HG03460 (cell line): ENCODE data around the gene APRT.
A peak's percentile ranks its signal among the peaks of the same experiment; 100 is the strongest.
"Not testable (repeated sequence)": the region's sequence is repeated elsewhere in the genome, so short reads cannot be mapped to it uniquely, and the experiment has no call there.

Experiments
- ATAC-seq: cut with Tn5 transposase; IDR thresholded peaks from one replicate; pipeline ENCODE4 v1.9.1; 2021; ENCODE audit not compliant: unreplicated experiment

Gene APRT

DNA sequence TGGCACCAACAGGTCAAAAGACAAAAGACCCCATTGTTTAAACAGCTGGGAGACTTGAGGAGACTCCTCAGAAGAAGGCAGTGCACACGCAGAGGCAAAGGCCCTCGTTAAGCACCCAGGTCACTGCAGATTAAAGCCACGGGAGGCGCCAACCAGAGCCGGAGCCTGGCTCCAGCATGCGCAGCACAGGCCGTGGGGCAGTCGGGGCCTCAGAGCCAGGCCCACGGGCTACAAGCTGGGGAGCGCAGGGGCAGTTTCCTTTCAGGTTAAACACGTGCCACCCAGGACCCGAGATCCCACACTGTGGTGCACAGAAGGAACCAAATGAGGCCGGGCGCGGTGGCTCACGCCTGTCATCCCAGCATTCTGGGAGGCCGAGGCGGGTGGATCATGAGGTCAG lies 35.9 kb downstream of the APRT start:
- no peak for ATAC-seq

- ATAC-seq, result no peak
Measured at GRCh38 chr16:88774544-88775393, 37.0 kb downstream of the APRT start.

GRCh38 chr16:88773812-88774291 lies 37.9 kb downstream of the APRT start:
- no peak for ATAC-seq

- no peak for ATAC-seq
Measured at GRCh38 chr16:88772871-88773811, 38.6 kb downstream of the APRT start.

GRCh38 chr16:88771781-88772180 lies 39.9 kb downstream of the APRT start:
- not testable (repeated sequence) for ATAC-seq

GRCh38 chr16:88771294-88771772 lies 40.4 kb downstream of the APRT start:
- ATAC-seq, result no peak

DNA sequence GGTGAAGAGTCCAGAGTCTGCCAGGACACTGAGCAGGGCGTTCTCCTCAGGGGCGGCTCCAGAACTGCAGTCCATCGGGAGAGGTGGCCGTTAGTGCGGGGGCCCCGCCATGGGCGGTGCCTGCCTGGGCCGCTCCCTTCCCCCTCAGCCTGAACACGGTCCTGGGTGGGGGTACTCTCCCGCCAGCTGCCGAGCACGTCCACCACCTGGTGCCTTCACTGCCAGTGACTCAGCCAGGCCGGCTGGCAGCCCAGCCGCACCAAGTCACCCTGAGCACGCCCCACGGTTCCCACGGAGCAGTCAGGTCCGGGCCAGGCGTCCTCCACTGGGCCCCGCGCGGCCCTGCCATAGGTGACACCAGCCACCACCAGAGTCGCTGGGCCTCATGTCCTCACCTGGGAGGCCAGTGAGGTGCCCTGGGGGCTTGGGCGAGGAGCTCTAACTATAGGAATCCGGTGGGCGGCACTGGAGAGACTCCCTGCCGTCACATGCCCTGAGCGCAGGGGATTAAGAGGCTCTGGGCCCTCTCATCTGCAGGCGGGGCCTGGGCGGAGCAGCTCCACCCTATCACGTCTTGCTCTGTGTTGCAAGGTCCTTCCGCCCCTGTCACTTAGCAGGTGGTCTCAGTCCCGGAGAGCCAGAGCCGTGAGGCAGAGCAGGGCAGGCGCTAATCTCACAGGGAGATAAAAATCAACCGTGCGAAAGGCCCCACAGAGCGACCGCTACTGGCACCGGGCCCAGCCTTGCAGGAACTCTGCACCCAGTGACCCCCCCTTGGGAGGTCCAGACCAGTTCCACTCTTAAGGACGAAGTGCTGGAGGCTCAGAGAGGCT lies 41.1 kb downstream of the APRT start:
- ATAC-seq, result peak; percentile 62

DNA sequence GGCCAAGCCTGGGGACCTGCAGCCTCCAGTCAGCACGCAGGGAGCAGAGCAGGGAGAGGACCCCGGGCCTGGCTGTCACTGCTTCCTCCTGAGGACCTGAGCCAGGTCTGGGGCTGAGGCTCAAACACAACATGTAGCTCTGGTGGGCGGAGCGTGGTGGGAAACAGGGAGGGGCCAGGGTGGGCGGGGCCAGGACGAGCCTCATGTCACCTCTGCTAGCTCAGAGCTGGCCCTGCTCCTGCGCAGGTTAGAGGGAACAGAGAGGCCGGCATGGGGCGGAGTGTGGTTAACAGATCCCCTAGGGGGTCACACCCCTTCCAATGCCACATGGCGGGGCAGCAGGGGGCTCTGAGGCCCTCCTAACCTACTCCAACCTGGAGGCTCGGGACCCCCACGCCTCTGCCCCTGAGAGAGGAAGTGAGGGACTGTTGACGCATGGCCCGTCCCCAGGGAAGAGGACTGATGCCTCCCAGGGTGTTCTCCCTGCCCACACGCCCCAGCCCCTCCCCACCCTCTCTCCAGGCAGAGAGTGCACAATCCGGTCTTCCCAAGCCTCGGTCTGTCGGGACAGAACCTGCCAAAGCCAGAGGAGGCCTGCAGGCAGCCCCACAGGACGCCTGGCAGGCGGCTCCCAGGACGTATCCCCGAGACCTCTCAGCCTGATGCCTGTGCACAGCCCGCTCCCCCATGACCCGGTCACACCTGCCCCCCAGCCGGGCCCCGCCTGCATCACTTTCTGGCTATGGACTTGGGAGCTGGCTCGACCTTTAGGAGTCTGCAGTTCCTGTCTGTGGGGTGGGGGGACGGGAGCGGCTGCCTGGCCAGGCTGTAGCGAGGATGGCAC lies 41.9 kb downstream of the APRT start:
- no peak for ATAC-seq

DNA sequence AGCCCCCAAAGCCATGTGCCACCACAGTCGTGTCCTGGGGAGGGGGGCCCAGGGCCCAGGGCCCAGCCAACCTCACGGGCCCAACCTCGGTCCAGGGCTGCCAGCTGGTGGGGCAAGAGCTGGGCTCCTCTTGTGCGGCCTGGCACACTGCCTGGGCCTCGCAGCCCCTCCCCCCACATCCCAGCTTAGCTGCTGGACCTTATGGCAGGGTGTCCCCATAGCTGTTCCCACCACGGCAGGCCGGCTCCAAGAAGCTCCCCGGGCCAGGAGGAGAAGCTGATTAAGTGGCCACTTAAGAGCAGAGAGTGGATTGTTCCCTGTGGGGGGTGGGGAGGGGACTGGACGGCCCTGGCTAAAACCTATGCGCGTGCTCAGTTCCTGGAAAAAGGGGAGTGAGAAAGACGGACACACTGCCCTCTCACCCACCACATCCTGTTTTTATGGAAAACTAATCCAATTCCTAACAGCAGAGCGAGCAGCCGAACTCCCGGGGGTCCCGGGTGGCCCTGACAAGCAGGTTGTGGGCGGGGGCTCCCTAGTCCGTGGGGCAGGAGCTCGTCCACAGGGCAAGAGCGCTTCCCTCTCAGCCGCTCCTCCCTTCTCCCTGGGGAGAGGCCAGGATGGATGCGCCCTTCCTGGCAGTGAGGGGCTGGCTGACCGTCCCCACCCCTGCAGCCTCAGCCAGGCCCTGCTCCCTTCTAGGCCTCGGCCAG lies 43.5 kb downstream of the APRT start:
- no peak for ATAC-seq

GRCh38 chr16:88767546-88768070 lies 44.1 kb downstream of the APRT start:
- ATAC-seq, result no peak

GRCh38 chr16:88766975-88767374 lies 44.8 kb downstream of the APRT start:
- no peak for ATAC-seq

DNA sequence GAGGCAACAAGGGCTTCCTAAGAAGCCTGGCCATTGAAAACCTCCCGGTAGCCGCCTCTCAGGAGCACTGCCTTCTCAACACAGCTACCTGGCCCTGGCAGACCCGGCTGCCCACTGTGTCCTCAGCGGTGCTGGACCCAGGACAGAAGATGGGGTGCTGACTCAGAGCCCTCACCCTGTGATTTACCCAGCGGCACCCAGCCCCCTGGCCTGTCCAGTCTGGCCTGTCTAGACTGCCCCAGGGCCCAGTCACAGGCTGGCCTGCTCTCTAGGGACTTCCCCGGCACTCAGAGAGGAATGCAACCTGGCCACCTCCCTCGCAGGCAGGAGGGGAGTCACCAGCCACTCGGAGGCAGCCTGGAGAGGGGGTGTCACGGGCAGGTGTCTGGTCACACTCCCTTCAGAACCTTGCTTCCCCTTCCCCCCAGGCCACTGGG lies 46.8 kb downstream of the APRT start:
- no peak for ATAC-seq

DNA sequence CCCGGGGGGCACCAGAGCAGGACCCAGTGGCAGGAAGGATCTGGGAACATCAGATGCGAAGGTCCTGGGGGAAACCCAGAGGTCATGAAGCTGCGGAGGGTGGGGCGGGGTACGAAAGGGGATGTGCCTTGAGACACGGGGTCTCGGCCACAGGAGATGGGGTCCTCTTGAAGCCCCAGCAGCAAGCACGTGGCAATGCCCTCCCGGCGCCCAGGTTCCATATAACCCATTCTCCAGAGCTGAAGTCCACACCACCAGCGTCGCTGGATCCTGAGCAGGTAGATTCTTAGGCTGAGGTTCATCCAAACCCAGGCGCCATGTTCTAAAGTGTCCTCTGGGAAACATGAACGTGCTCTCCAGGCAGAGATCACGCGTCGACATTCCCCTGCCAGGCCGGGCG lies 47.6 kb downstream of the APRT start:
- no peak for ATAC-seq

- no peak for ATAC-seq
Measured at GRCh38 chr16:88763502-88764053, 48.1 kb downstream of the APRT start.

- no peak for ATAC-seq
Measured at GRCh38 chr16:88762941-88763340, 48.8 kb downstream of the APRT start.

GRCh38 chr16:88762258-88762870 lies 49.4 kb downstream of the APRT start:
- no peak for ATAC-seq

DNA sequence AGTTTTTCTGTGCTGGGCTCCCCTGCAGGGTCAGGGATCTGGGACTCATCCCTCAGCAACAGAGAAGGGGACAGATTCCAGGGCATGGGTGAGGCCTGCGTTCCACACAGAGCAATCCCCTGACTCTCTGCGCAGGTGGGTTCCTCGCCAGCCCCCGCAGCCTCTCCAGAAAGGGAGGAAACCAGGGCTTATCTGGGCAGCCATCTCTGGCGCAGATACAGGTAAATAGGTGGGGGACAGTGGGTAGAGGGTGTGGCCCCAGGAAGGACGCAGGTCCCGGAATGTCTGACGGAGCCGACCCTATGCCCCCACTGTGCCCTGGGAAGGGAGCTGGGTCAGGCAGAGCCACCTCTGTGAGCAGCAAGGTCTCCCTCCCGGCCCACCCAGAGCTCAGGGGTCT lies 49.9 kb downstream of the APRT start:
- ATAC-seq, result no peak

GRCh38 chr16:88761143-88761534 lies 50.6 kb downstream of the APRT start:
- ATAC-seq, result no peak
